GM15510 (cell line): ENCODE data around the gene PRADC1.

ENCODE experiments used
- POLR2A ChIP-seq: IDR thresholded peaks from 3 replicates; pipeline ENCODE4 v1.6.1; 2011; ENCODE audit warnings: borderline replicate concordance; ENCODE audit not compliant: insufficient read length; ENCODE audit errors: extremely low read depth

The PRADC1 gene

DNA sequence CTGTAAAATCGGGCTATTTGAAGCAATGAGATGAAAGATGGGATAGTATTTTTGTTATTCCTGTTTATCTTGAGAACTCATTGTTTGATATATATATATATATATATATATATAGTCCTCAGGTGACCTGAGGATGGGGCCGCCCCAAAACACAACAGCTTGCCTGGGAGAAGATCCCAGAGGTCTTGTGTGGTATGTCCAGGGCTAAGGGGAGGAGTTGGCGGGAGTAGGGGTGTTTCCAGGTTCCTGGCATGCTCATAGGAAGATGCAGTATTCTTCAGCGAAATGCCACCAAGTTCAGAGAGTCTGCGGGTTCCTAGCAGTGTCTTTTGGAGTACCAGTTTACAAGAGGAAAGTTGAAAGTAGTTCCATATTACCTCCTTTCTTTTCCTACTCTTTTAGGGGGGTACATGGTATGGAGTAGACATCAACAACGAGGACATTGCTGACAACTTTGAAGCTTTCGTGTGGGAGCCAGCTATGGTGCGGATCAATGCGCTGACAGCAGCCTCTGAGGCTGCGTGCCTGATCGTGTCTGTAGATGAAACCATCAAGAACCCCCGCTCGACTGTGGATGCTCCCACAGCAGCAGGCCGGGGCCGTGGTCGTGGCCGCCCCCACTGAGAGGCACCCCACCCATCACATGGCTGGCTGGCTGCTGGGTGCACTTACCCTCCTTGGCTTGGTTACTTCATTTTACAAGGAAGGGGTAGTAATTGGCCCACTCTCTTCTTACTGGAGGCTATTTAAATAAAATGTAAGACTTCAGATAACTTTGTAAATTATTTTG lies 19.4 kb upstream of the PRADC1 start:
- no peak for TF ChIP-seq POLR2A

DNA sequence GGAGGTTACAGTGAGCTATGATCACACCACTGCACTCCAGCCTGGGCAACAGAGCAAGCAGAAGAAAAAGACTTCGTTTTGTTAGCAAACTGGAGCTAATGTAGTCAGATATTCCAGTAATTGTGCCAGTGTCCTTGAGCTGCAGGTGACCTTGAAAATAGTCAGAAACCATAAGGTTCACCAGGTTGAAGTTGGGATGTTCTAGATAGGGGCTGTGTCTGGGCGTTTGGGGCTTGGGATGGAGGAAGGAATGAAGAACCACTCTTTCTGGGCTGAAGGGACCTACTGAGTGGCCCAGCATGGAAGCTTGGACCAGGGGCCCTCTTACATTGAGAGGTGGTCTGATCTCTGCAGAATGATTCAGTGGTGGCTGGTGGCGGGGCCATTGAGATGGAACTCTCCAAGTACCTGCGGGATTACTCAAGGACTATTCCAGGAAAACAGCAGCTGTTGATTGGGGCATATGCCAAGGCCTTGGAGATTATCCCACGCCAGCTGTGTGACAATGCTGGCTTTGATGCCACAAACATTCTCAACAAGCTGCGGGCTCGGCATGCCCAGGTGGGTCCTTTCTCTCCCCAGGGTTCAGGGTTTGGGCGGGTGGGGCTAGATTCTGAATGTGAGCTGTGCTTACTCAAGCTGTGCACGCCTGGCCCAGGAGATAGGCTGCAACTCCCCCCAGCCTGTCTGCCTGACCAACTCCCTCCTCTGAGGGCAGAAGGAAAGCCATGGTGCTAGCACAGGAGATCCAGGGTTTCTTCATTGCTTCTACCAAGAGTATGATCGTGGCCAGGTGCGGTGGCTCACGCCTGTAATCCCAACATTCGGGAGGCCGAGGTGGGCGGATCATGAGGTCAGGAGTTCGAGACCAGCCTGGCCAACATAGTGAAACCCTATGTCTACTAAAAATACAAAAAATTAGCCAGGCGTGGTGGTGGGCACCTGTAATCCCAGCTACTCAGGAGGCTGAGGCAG lies 18.1 kb upstream of the PRADC1 start:
- TF ChIP-seq POLR2A, result no peak

DNA sequence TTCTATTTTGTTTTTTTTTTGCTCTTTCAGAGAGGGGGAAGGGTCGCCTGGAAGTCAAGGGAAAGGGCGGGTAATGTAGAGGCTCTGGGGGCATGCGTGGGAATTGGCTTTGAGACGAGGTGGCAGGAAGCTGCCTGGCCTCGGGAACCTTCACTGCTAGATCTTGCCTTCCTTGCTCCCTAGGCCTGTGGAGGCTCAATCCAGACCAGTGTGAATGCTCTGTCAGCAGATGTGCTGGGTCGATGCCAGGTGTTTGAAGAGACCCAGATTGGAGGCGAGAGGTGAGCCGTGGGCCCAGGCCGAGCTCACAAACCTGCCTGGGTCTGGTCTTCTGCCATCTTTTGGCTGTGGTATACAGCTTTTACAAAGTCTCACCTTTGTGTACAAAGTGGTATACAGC lies 16.6 kb upstream of the PRADC1 start:
- TF ChIP-seq POLR2A, result no peak

DNA sequence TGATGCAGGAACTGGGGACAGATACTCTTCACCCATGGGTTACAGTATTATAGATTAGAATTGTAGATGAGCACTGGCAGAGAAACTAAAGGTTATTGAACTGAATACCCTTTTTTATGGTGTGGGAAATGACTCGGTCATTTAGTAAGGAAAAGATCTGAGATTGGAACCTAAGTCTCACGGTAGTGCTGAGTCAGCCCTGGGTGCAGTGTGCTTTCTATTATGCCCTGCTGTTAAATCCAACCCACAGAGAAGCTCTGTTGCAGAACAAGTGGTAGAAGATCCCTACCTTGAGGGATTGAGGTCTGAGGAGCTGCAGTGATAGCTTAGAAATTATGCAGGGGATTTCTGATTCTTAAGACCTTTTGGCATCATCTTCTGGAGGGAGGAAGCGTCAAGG lies 13.8 kb upstream of the PRADC1 start:
- TF ChIP-seq POLR2A, result no peak

DNA sequence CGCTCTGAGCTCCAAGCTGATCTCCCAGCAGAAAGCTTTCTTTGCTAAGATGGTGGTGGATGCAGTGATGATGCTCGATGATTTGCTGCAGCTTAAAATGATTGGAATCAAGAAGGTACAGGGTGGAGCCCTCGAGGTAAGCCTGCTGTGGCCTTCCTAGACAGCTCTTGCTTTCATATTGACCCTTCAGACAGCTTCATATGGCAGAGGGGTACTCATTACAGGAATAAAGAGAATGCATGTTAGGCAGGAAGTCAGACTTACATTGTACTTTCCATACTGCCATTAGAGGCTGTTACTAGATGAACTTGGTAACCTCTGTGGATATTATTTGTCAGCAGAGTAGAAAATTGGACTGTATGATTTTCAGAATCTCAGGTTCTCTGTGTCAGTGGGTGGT lies 11.5 kb upstream of the PRADC1 start:
- TF ChIP-seq POLR2A, result no peak

DNA sequence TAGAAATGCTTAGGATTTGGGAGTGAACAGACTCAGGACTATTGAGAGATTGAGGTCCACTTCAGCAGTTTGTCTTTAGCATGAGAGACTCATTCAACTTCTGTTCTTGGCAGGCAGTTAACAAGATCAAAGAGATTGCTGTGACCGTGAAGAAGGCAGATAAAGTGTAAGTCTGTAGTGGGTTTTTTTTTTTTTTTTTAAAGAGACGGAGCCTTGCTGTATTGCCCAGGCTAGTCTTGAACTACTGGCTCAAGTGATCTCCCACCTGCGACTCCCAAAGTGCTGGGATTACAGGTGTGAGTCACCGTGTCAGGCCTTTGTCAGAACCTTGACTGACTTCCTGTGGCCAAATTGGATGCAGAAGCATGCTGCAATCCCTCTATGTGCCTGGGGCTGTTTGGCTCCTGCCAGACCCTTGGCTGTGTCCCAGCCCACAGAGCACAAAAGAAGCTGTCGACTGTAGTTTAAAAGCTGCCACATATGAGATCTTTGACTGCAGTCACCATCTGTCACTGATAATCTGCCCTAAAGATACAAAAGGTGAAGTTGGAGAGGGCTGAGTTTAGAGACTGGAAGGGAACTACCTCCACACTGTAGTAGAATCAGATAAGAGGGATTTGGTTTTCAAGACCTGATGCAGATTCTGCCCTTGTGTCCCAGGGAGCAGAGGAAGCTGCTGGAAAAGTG lies 11.0 kb upstream of the PRADC1 start:
- no peak for TF ChIP-seq POLR2A

DNA sequence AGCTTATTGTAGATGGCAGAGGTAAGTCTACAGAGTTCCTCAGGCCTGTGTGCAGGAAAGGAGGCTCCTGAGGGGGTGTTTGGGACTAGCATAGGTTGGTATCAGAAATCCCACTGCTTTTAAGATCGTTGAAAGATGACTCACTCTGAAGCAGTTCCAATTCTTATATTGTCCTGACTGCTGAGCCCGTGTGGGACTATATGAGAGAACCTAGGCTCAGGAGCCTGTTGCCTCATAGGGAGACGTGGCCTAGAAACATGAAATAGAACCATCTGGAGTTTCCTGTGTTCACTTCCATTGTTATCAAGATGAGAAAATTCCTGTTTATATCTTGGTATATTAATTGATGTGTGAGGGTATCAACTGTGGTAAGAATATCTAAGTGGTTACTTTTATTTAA lies 6.7 kb upstream of the PRADC1 start:
- no peak for TF ChIP-seq POLR2A

DNA sequence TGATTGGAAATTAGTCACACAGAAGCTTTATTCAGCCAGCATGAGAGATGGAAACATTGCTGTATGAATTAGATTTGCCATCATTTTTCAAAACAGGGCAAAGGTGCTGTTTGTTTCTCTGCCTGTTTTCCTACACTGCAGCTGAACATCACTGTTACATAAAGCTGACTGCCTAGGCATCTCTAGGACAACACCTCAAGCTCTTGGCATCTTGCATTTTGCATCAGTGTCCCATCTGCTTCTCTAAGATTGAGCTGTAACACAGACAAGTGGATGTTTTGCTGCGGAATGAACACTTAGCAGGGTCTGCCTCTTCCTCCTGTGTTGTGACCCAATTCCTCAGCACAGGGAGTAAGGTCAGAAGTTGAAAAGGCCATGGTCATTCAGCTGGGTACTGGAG lies 5.9 kb upstream of the PRADC1 start:
- TF ChIP-seq POLR2A, result no peak

DNA sequence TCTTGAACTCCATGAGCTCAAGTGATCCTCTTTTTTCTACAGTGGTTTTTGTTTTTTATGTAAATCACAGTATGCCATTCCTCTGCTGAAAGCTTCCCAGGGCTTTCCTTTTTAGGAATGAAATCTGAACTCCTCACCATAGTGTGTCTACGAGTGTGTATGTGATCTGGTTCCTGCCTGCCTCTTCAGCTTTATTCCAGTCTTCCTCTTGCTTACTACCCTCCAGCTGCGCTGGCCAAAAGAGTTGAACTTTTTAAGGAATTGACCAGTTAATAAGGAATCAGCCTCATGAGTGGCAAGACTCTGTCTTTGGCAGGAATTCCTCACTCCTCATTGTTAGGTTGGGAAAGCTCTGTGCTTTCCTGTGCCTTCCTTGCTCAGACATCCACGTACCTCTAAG lies 5.1 kb upstream of the PRADC1 start:
- no peak for TF ChIP-seq POLR2A

DNA sequence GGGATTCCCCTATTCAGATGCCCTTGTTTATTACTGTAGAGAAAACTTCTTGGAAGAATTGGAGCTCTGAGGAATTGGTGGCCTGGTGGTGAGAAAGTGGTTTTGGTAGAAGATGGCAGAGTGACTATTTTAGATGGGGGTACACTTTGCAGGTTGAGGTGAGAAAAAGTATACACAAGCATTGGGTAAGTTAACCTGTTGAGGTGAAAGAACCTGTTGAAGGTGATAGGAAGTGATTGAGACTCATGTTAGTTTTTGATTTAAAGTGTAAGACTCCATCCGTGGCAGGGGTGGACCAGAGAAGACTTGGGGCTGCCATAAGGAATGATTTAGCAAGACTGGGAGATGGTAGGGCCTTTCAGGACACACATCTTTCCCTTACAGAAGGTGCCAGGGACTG lies 4.1 kb upstream of the PRADC1 start:
- no peak for TF ChIP-seq POLR2A

DNA sequence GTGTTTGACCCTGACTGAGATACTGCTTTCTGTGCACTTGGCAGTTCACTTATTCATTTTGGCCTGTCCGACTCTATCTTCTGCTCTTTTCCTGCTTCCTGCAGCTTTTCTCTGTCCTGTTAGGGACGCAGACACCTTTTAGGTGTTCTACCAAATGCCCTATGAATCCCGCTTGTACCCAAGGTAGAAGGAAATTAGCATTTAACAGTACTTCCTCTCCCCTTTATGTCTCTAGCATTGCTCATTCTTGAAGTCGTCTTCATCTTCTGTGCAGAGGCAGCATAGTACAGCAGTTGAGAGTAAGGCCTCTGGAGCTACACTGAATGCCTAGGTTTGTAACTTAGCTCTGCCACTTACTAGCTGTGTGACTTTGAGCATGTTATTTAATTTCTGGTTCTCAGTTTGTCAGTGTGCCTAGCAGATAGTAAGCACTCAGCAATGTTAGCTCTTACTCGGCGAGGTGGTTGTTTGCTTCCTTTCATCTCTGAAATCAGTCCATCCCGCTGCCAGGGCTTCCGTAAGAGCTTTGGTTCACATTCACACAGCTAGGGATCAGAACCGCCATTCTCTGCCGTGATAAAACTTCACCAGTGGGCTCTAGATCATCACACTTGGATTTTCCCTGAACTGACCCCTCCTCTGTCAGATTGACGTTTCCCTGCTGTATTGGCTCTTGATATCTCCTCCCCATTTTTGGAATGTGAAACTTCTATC lies 2.4 kb upstream of the PRADC1 start:
- TF ChIP-seq POLR2A, result no peak

DNA sequence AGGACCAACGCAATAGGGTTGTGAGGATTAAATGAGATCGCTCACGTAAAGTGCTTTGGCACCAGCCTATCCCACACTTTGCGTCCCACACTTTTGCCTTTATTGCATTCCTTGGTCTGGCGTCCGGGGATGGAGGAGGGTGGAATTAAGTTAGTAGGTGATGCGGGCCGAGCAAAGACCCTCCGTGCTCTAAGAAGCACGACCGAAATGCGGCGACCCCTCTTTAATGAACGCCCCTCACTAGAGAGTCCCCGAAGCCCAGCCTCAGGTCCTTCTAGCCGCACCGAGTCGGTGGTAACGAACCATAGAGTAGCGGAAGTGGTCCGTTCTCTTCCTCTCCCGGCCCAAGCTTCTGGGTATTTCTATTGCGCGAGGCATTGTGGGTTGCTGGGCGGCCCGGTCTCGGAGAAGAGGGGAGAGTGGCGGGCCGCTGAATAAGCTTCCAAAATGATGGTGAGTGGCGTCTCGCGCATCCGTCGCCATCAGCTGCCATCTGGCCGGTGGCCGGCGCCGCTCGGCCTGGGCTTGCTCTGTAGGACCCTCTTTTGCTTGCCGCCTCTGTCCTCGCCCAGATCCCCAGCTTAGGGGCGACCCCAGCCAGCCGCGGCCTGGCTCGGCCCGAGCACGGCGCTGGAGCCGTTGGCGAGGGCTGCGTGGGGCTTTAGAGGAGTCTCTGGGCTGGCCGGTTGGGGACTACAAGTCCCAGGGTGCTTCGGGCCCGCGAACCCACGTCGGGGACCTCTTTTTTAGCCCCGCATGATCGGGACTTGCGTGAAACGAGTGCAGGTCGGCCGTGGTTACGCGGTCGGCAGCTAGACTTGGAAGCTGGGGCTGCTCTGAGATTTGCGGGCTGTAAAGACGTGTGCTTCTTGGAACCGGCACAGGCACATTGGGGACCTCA lies 1.1 kb upstream of the PRADC1 start, which contains the start of gene CCT7:
TSS of gene CCT7 (plus strand) at position 377 of the 901 bp plus-strand sequence. CDS start at position 448, 71 bp downstream.
- TF ChIP-seq POLR2A, result peak; percentile 98

DNA sequence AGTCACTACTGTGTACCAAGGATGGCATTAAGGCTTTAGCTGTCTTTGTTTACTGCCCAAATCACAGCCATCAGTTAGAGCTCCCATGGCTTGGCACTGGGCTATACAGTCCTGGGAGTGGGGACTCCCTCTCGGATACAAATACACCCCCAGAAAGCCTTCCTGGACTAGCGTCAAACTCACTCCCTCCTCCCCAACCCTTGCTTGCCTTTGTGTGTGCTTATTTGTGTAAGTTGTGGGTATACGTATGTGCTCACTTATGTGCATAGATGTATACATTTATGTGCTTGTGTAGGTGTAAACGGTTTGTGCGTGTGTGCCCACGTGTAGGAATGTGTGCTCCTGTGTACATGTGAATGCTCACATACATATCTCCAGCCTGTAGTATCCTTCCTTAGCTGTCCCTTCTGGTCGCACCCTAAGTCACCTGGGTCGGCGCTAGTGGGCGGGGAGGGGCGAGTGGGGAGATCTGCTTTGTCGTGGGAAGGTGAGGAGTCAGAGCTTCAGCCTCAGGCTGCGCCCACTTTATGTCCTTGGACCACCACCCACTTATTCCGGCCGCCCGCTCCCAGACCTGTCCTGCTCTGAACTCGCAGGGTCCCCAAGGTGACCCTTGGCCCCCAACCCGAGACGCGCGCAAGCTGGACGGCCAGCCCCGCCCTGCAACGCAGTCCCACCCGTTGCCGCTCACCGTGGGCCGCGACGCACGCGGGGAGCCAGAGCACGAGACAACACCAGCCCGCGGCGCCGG lies 461 bp downstream of the PRADC1 start:
- TF ChIP-seq POLR2A, result no peak
